Cardiac septum (tissue), 1 donor: ENCODE data around the gene ZNF367. TPM values are rescaled to one million over a fixed set of nuclear protein-coding genes. Genes with fewer than 3 reads are reported as not detected.
"Not testable (repeated sequence)": the region's sequence is repeated elsewhere in the genome, so short reads cannot be mapped to it uniquely, and the experiment has no call there.

ENCODE experiments used
- DNase-seq: peaks from one replicate; pipeline ENCODE4 v3.0.0-alpha.2; 2020; ENCODE audit warnings: low spot score
- intact Hi-C: fragments of 100-400 bp; cut with DNase I; formaldehyde crosslinking; loops from one replicate; pipeline ENCODE4 v1.14.0; 2022
- total RNA-seq: library from RNA; stranded (reverse); fragmentation: NEBNext Ultra II Directional; extraction: Animal tissue kit (Norgen Biotek cat#: 25700); gene quantifications from one replicate; pipeline ENCODE4 v1.2.1, GENCODE V29; 2021
- donor health status: DM: no; HTN: no; CAD: no.

Gene ZNF367
- total RNA-seq, 1 donor from 2014 or later: 2.1 TPM

- intact Hi-C loops: loop anchor here (10.0 kb wide), 1 partner anchor 53 kb away; no protein-coding TSS in a partner anchor
- no peak for DNase-seq
These were observed 40.0 kb downstream of the ZNF367 start for GRCh38 chr9:96378187-96378586.

- intact Hi-C loops: loop anchor here (10.0 kb wide), 1 partner anchor 52 kb away; no protein-coding TSS in a partner anchor
- no peak for DNase-seq
These were observed 41.0 kb downstream of the ZNF367 start for GRCh38 chr9:96376891-96377874.

DNA sequence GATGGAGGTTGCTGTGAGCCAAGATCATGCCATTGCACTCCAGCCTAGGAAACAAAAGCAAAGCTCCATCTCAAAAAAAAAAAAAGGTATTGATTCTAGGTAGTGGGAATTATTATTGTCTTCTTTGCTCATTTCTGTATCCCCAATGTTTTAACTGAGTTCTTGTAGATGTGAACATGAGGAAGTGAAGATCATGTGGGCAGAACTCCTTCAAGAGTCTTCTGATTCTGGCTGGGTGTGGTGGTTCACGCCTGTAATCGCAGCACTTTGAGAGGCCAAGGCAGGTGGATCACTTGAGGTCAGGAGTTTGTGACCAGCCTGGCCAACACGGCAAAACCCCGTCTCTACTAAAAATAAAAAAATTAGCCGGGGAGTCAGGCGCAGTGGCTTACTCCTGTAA lies 42.7 kb downstream of the ZNF367 start:
- DNase-seq: not testable (repeated sequence)
- intact Hi-C loops: loop anchor here (10.0 kb wide), 1 partner anchor 51 kb away; no protein-coding TSS in a partner anchor

- no peak for DNase-seq
- intact Hi-C loops: no loop called here
These were observed 50.2 kb downstream of the ZNF367 start for GRCh38 chr9:96367943-96368342.

DNA sequence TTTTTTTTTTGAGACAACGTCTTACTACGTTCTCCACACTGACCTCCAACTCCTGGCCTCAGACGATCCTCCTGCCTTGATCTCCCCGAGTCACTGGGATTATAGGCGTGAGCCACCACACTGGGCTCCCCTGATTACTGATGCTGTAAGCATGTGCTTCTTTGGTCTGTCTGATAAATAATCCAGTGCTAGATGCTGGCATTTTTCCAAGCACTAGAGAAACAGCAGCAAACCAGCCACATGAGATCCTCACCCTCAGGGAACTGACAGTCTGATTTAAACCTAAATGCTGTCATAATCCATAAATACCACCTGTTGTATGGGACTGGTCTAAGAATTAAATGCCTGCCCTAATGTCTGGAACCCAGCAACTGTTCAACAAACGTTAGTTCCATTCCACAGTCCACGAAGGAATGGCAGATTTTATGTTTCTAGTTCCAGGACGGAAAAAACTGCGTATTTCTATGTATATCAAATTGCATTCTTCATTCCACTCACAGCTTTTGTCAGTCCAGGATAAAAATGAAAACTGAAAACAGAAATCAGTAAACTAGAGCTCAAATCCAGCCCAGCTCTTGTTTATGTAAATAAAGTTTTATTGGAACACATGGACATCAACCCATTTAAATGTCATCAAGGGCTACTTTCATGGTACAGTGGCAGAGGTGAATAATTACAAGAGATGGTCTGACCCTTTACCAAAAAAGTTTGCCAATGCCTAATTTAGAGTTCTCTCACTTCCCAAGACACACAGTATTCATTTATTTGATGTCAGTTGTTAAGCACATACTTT lies 54.8 kb downstream of the ZNF367 start:
- no peak for DNase-seq
- intact Hi-C loops: no loop called here

DNA sequence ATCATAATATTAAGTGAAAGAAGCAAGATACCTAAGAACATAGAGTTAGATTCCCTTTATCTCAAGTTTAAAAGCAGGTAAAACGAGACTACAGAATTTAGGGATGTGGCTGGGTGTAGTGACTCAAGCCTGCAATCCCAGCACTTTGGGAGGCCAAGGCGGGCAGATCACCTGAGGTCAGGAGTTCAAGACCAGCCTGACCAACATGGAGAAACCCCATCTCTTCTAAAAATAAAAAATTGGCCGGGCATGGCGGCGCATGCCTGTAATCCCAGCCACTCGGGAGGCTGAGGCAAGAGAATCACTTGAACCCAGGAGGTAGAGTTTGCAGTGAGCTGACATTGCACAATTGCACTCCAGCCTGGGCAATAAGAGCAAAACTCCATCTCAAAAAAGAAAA lies 56.1 kb downstream of the ZNF367 start:
- DNase-seq, intact Hi-C loops: not testable (repeated sequence)

GRCh38 chr9:96361668-96362067 lies 56.5 kb downstream of the ZNF367 start:
- intact Hi-C loops: no loop called here
- DNase-seq: no peak

DNA sequence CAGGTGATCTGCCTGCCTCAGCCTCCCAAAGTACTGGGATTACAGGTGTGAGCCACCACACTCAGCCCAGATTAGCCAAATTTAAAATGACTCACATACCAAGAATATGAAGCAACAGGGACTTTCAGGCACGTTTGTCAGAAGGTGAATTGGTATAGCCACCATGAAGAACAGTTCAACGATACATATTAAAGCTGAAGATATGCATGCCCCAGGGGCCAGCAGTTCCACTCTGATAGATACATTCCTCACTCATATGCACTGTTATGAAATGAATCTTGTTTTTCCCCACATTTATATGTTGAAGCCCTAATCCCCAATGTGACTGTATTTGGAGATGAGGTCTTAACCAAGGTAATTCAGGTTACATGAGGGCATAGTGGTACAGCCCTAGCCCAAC lies 57.2 kb downstream of the ZNF367 start:
- DNase-seq: no peak
- intact Hi-C loops: no loop called here

DNA sequence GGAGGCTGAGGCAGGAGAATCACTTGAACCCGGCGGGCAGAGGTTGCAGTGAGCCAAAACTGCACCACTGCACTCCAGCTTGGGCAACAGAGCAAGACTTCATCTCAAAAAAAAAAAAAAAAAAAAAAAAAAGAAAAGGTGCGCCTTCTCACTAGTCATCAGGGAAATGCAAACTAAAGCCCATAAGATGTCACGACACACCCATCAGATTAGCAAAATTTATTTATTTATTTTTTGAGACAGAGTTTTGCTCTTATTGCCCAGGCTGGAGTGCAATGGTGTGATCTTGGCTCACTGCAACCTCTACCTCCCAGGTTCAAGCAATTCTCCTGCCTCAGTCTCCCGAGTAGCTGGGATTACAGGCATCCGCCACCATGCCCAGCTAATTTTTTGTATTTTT lies 57.6 kb downstream of the ZNF367 start:
- intact Hi-C loops, DNase-seq: not testable (repeated sequence)

GRCh38 chr9:96350866-96351265 lies 67.3 kb downstream of the ZNF367 start:
- DNase-seq: no peak
- intact Hi-C loops: no loop called here

DNA sequence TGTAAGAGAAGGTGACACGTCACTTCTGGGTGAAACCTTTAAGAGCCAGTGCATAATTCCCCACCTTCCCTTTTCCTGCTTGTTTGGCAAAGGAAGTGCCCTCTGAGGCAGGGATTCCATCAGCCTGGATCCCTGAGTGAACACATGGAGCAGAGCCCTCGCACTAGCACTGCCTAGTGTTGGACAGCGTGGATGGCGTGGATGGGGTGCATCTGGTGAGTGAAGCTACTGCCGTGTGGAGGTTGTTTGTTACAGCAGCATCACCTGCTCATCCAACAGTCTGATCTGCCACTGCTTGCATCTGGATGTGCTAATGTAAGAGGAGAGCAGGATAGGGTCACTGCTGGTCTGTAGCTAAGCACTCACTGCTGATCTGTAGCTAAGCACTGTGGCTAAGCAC lies 69.9 kb downstream of the ZNF367 start:
- intact Hi-C loops: no loop called here
- DNase-seq: no peak

GRCh38 chr9:96345551-96345950 lies 72.6 kb downstream of the ZNF367 start:
- no peak for DNase-seq
- intact Hi-C loops: no loop called here

DNA sequence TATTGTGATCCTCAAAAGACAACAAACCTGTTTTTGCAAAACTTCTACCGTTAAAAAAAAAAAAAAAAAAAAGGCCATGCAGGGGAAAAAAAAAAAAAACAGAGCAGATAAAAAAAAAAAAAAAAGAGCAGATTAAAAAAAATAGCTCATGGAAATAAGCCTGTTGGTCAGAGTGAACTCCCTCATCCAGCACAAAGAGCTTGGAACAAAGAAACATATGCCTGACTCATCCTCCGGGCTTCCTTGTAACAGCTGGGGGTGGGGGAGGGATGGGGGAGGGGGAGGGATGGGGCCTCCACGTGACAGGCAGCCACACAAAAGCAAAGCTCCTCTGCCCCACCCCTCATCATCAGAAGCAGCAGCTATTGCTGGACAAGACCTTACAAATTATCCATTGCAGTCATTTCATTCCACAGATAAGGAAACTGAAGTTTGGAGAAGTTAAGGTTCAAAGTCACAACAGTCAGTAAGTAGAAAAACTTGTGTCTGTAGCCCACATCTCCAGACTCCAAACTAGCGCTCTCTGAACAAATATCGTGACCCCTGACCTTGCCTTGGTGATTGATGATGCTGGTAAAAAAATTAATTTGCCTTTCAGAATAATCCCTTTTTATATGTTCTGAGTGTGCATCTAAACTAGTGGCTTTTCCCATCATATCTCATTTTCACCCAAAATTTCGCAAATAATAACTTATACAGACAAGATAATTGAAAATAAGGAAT lies 73.6 kb downstream of the ZNF367 start:
- intact Hi-C loops: loop anchor here (5.0 kb wide), 1 partner anchor 38 kb away; the partner anchor contains the start of gene SLC35D2
- DNase-seq: no peak

GRCh38 chr9:96343515-96344360 lies 74.4 kb downstream of the ZNF367 start:
- intact Hi-C loops: loop anchor here (2.0 to 5.0 kb wide), 2 partner anchors 39 to 75 kb away; partner anchors contain the start of genes SLC35D2 and ZNF367
- no peak for DNase-seq

DNA sequence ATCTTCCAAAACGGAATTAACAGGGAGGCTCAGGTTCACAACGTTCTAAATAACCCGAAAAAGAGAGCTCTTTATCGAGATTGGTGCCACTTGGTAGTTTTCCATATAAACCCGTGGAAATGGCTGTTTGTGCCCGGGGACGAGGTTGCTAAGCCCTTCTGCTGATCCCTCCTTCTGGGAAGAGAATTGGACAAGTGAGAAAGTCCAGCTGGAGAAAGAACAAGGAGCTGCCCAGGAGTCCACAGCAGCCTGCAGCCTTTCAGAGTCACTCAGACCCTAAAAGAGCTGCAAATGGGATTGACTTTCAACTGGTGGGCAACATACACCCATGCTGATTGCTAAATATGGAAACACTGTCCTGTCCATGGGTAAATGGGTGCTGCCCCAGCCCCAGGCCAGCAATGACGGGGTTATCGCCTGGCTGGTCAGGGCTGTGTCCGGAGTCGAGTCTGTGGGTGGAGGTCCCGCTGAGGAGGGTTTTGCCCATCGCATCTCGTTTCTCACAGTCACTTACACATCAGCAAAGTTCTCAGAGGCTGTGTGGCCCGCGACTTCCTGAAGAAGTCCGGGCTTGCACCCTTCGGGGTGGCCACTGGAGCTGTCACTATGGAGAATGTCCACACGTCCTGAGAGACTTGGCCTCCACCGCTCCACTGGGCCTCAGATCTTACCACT lies 75.5 kb downstream of the ZNF367 start:
- intact Hi-C loops: loop anchor here (2.0 to 5.0 kb wide), 2 partner anchors 40 to 76 kb away; partner anchors contain the start of genes SLC35D2 and ZNF367
- no peak for DNase-seq

DNA sequence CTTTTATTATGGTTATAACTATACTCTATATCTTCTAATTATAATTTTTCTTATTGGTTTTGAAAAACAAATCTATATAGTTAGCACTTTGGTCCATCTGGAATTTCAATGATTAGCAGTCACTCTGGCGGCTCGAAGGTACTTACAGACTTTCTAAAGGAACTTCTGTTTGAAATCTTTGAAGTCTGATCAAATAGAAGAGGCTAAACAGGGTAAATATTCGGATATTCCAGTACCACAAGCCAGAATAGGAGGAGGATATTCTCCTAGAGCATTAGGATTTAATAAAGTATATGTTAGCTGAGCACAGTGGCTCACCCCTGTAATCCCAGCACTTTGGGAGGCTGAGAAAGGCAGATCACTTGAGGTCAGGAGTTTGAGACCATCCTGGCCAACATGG lies 77.5 kb downstream of the ZNF367 start:
- no peak for DNase-seq
- intact Hi-C loops: loop anchor here (5.0 kb wide), 1 partner anchor 42 kb away; the partner anchor contains the start of gene SLC35D2

GRCh38 chr9:96338299-96338698 lies 79.9 kb downstream of the ZNF367 start:
- intact Hi-C loops: no loop called here

More at GRCh38 chr9:96338299-96338698, 79.9 kb downstream of the ZNF367 start:
- no peak for DNase-seq
